ENCODE data around the gene CD276. TPM values are rescaled to one million over a fixed set of nuclear protein-coding genes. Genes with fewer than 3 reads are reported as not detected.

Gene CD276
- total RNA-seq, 4 donors from 2014 or later = 42.6 to 93.3 (median 70.9) TPM

GRCh38 chr15:73674587-73674986 is 9.6 kb upstream of the CD276 start:
- Histone ChIP-seq H3K36me3 (no peaks in the 10 kb centered on the region), H3K4me3 (no peak overlapping the region), H3K9me3 (no peaks in the 10 kb centered on the region), H3K27ac (no peak overlapping the region), H3K4me1 (peaks cover 0 to 4% (median 0%) of the 10 kb centered on the region in 4 donors), H3K27me3 (peaks cover 0 to 9% of the 10 kb centered on the region in 2 donors)
- WGBS, 2 donors = 91 to 93% methylated on average over 1 of the region's 1 CpG
- no peak for TF ChIP-seq POLR2A (IDR thresholded peaks at IDR 0.05)
- TF ChIP-seq CTCF (IDR thresholded peaks at IDR 0.05) = no peak
- no peak for TF ChIP-seq EP300 (IDR thresholded peaks at IDR 0.05)
- no peak for DNase-seq (ENCODE audit: low spot score in 2 of 2)

GRCh38 chr15:73677146-73677607 is 7.0 kb upstream of the CD276 start:
- Histone ChIP-seq H3K4me1 (peaks cover 0 to 7% (median 0%) of the 10 kb centered on the region in 4 donors), H3K4me3 (no peak overlapping the region), H3K27me3 (no peaks in the 10 kb centered on the region), H3K36me3 (no peaks in the 10 kb centered on the region), H3K9me3 (no peaks in the 10 kb centered on the region), H3K27ac (no peak overlapping the region)
- 47% methylated on average over 5 of the region's 5 CpGs for WGBS, 2 donors
- peak in 1 of 2 donors; percentile 25 for TF ChIP-seq EP300 (IDR thresholded peaks at IDR 0.05)
- TF ChIP-seq POLR2A (IDR thresholded peaks at IDR 0.05) = no peak
- TF ChIP-seq CTCF (IDR thresholded peaks at IDR 0.05) = peak; percentile 78 to 85 (median 83)
- DNase-seq (ENCODE audit: low spot score in 2 of 2) = peak; percentile 50 to 86

- DNase-seq (ENCODE audit: low spot score in 2 of 2) = no peak
- 84 to 86% methylated on average over 2 of the region's 2 CpGs for WGBS, 2 donors
- Histone ChIP-seq H3K4me3 (no peak overlapping the region), H3K27me3 (no peaks in the 10 kb centered on the region), H3K36me3 (no peaks in the 10 kb centered on the region), H3K9me3 (no peaks in the 10 kb centered on the region), H3K27ac (no peak overlapping the region), H3K4me1 (peaks cover 0 to 7% (median 0%) of the 10 kb centered on the region in 4 donors)
- TF ChIP-seq POLR2A (IDR thresholded peaks at IDR 0.05) (no peak), CTCF (IDR thresholded peaks at IDR 0.05) (no peak), EP300 (IDR thresholded peaks at IDR 0.05) (no peak)
Observed at GRCh38 chr15:73677733-73678132, 6.5 kb upstream of the CD276 start.

- TF ChIP-seq EP300 (IDR thresholded peaks at IDR 0.05) = no peak
- no peak for TF ChIP-seq CTCF (IDR thresholded peaks at IDR 0.05)
- no peak for TF ChIP-seq POLR2A (IDR thresholded peaks at IDR 0.05)
- Histone ChIP-seq H3K4me1 (peaks cover 0 to 11% (median 3%) of the 10 kb centered on the region in 4 donors), H3K27me3 (no peaks in the 10 kb centered on the region), H3K9me3 (no peaks in the 10 kb centered on the region), H3K4me3 (no peak overlapping the region), H3K36me3 (no peaks in the 10 kb centered on the region), H3K27ac (no peak overlapping the region)
- 82 to 85% methylated on average over 3 of the region's 3 CpGs for WGBS, 2 donors
- DNase-seq (ENCODE audit: low spot score in 2 of 2) = no peak
Observed at GRCh38 chr15:73678498-73678897, 5.7 kb upstream of the CD276 start.

GRCh38 chr15:73679180-73679579 is 5.0 kb upstream of the CD276 start:
- WGBS, 2 donors = 72 to 78% methylated on average over 3 of the region's 3 CpGs
- TF ChIP-seq CTCF (IDR thresholded peaks at IDR 0.05) (no peak), EP300 (IDR thresholded peaks at IDR 0.05) (no peak), POLR2A (IDR thresholded peaks at IDR 0.05) (no peak)
- no peaks in the 10 kb centered on the region for H3K36me3 ChIP-seq

More at GRCh38 chr15:73679180-73679579, 5.0 kb upstream of the CD276 start:
- no peak for DNase-seq (ENCODE audit: low spot score in 2 of 2)
- Histone ChIP-seq H3K27me3 (no peaks in the 10 kb centered on the region), H3K4me3 (no peak overlapping the region), H3K4me1 (peaks cover 0 to 16% (median 6%) of the 10 kb centered on the region in 4 donors), H3K27ac (no peak overlapping the region), H3K9me3 (no peaks in the 10 kb centered on the region)
